ENCODE data around the gene RNF157. TPM values are rescaled to one million over a fixed set of nuclear protein-coding genes. Genes with fewer than 3 reads are reported as not detected.

Gene RNF157
- total and polyA plus RNA-seq, 9 of the 15 experiments (the other 6 are each of a cell fraction or from before 2014, with no cell fraction given): 8.1 to 31.7 (median 20.8) TPM

DNA sequence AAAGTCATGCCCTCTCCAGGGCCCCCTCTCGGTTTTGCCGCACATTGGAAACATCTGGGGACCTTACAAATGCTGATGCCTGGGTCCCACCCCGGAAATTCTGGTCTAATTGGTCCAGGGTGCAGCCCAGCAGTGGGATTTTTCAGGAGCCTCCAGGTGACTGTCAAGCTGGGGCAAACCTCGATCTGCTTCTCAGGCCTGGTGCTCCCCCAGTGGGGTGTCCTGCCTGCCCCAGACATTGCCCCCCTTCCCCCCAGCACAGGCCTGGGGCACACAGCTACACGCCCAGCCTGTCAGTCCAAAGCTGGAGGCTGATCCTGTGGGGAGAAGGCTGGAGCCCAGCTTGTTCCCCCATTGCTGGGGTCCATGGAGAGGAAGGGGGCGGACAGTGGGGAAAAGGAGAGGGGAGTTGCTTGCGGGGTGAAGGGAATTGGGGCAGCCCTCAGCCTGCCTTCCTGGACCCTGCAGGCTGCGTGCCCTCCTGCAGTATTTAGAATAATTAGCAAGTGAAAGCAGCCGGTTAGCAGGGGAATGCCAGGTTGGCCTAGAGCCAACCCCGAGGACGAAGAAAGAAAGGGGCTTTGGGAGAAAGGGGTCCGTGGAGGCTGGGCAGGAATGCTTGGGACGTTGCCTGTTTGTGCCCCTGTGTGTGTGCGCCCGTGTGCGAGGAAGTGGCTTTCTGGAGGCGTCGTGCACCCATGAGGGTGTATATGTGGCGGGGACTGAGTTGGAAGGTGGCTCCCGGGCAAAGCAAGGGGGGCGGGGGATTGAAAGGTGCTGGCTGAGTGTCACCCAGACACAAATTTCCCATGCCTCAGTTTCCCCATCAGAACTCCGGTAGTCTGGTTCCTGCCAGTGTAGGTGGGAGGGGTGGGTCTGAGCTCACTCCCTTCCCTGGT, 105.1 kb downstream of the RNF157 start:
- Histone ChIP-seq H3K36me3 (ENCODE audit: control insufficient read depth, insufficient read depth, low read length) (no peaks in the 10 kb centered on the region), H3K9ac (ENCODE audit: insufficient read depth in 1 of 2, low read depth in 2 of 2, low read length in 2 of 2) (peak overlapping the region in 1 of 2 experiments; percentile 61; a peak in 1 of 4 replicates), H3K9me1 (ENCODE audit: control insufficient read depth, insufficient read depth, low read length) (no peaks in the 10 kb centered on the region), H4K20me1 (replicated peaks; ENCODE audit: control insufficient read depth, insufficient read depth, low read length) (no peaks in the 10 kb centered on the region; the same call in 1 of the 2 replicates), H3K27ac (ENCODE audit: extremely low read depth, low read depth, low read length) (no peak overlapping the region), H3K27me3 (ENCODE audit: control insufficient read depth in 2 of 2, insufficient read depth in 2 of 2, low read length in 2 of 2) (peaks cover 60 to 91% of the 10 kb centered on the region in 2 experiments; a peak in 4 of 5 replicates), H3K4me2 (ENCODE audit: insufficient read depth, low read length) (no peak overlapping the region), H3K4me1 (replicated peaks in 1 of 2; ENCODE audit: control insufficient read depth in 2 of 2, insufficient read depth in 2 of 2, low read length in 2 of 2) (peaks cover 0 to 59% of the 10 kb centered on the region in 2 experiments; a peak in 2 of 5 replicates), H3K79me2 (ENCODE audit: control insufficient read depth, insufficient read depth, low read length) (no peaks in the 10 kb centered on the region), H3K9me3 (replicated peaks; ENCODE audit: control insufficient read depth, insufficient read depth, low read depth, low read length) (no peaks in the 10 kb centered on the region), H2AFZ (ENCODE audit: low read depth, low read length) (no peak overlapping the region), H3K4me3 (no peak overlapping the region)
- no TSS peak for BruUV-seq (replicated peaks)
- no peak for DNase-seq (ENCODE audit: extremely low read depth in 1 of 4, low spot score in 3 of 4)
- POLR2A ChIA-PET: interaction anchor here (0.5 to 2.1 kb wide), 3 partner anchors 37 to 140 kb away, joined by 4 to 5 read pairs (median 4); no protein-coding TSS in a partner anchor
- intact Hi-C loops (cut with micrococcal nuclease) (no loop called here), in situ Hi-C loops (cut with MboI) (no loop called here)
- WGBS (ENCODE audit: insufficient coverage, low coverage, missing lambda C conversion rate): 27% methylated on average over 18 of the region's 22 CpGs
- no peak for ATAC-seq
- FAIRE-seq: no peak
- no peak for TF ChIP-seq PURB (CRISPR knock-in tag; IDR thresholded peaks at IDR 0.05; ENCODE audit: low read depth)
- TF ChIP-seq ZNF717 (CRISPR knock-in tag; IDR thresholded peaks at IDR 0.05): no peak
- TF ChIP-seq CHAMP1 (IDR thresholded peaks at IDR 0.05): no peak
- TF ChIP-seq NCOR1 (IDR thresholded peaks at IDR 0.05): no peak
- TF ChIP-seq ZBTB17 (CRISPR knock-in tag; IDR thresholded peaks at IDR 0.05): no peak
- peak; percentile 82 for TF ChIP-seq NFIC (IDR thresholded peaks at IDR 0.05)
- no peak for TF ChIP-seq SRSF3 (IDR thresholded peaks at IDR 0.05; ENCODE audit: insufficient read depth, low read length)
- TF ChIP-seq GTF2F1 (IDR thresholded peaks at IDR 0.05; ENCODE audit: low read depth, low read length): no peak
- TF ChIP-seq HNRNPL (IDR thresholded peaks at IDR 0.05; ENCODE audit: low read depth, low read length): no peak
- 0 out of 2 replicates have a peak, but pooled peaks have one; percentile 2 for TF ChIP-seq CBFA2T3 (IDR thresholded peaks at IDR 0.05)
- TF ChIP-seq MCM5 (IDR thresholded peaks at IDR 0.05; ENCODE audit: low read depth): no peak
- no peak for TF ChIP-seq TCF3 (CRISPR knock-in tag; IDR thresholded peaks at IDR 0.05)
- TF ChIP-seq JUNB (CRISPR knock-in tag; conservative IDR thresholded peaks at IDR 0.05): no peak
- CTCF ChIA-PET (ENCODE audit: low intra/inter-chr PET ratio): no interaction called here
